AG04450 (cell line): Measurements from ENCODE around the gene TIMM29. TPM values are rescaled to one million over a fixed set of nuclear protein-coding genes. Genes with fewer than 3 reads are reported as not detected.

ENCODE experiments used
- CTCF ChIA-PET: fragments of 300-600, 350-600 bp; formaldehyde crosslinking; extraction: SDS; loops from one replicate; lab custom pipeline; 2022; ENCODE audit warnings: antibody characterized with exemption, inconsistent platforms; lab: Charles Lee
- POLR2A ChIA-PET: fragments of 350-600 bp; formaldehyde crosslinking; extraction: SDS; loops from one replicate; lab custom pipeline; 2021; ENCODE audit warnings: antibody characterized with exemption, inconsistent platforms; lab: Yijun Ruan, JAX
- DNase-seq: peaks from one replicate; pipeline ENCODE4 v3.0.0-alpha.2; 2011; ENCODE audit warnings: low read depth, low spot score
- H3K27ac ChIP-seq: one replicate; pipeline ENCODE4 v1.5.1; 2012; ENCODE audit warnings: low read depth, low read length, control low read depth
- H3K27me3 ChIP-seq: one replicate; pipeline ENCODE4 v1.6.0; 2012; ENCODE audit warnings: low read length; ENCODE audit not compliant: control insufficient read depth, insufficient read depth
- H3K4me3 ChIP-seq: 2 replicates; pipeline ENCODE4 v1.5.1; 2011; ENCODE audit warnings: mild to moderate bottlenecking, low read depth, low read length, control low read depth
- H3K9me3 ChIP-seq: 2 replicates; pipeline ENCODE4 v1.5.1; 2012; ENCODE audit warnings: low read length; ENCODE audit not compliant: control insufficient read depth, insufficient read depth
- CTCF ChIP-seq: IDR thresholded peaks from 2 replicates; pipeline ENCODE4 v1.5.1; 2011; ENCODE audit warnings: low read depth, low read length, control low read depth, inconsistent platforms
- polyA plus RNA-seq: library from polyadenylated mRNA; depleted of rRNA; stranded (reverse); fragments of >200 nt; gene quantifications from 2 replicates; pipeline ENCODE4 v1.2.3, GENCODE V29; 2011

The TIMM29 gene
- polyA plus RNA-seq, 1 experiment, result 7.5 TPM

- H3K27ac ChIP-seq, result no peak overlapping the region
- DNase-seq, result no peak
- ChIA-PET POLR2A (no interaction called here), CTCF (no interaction called here)
- H3K27me3 ChIP-seq, result no peaks in the 10 kb centered on the region
- no peak overlapping the region for H3K4me3 ChIP-seq
- H3K9me3 ChIP-seq, result no peaks in the 10 kb centered on the region; the same call in 1 of the 2 replicates
- TF ChIP-seq CTCF, result no peak
These were observed 4.0 kb upstream of the TIMM29 start for GRCh38 chr19:10924597-10924996.

- ChIA-PET CTCF (no interaction called here), POLR2A (interaction anchor here (0.6 kb wide), 2 partner anchors 13 to 110 kb away, joined by 3 read pairs; no protein-coding TSS in a partner anchor)
- TF ChIP-seq CTCF, result no peak
- Histone ChIP-seq H3K9me3 (no peaks in the 10 kb centered on the region; the same call in 1 of the 2 replicates), H3K27ac (peak overlapping the region; percentile 31), H3K4me3 (peak overlapping the region; percentile 86), H3K27me3 (no peaks in the 10 kb centered on the region)
- DNase-seq, result no peak
These were observed 665 bp upstream of the TIMM29 start for GRCh38 chr19:10927730-10928562.

GRCh38 chr19:10929402-10929794 lies 787 bp downstream of the TIMM29 start:
- DNase-seq, result no peak
- ChIA-PET CTCF (interaction anchor here (0.6 to 3.3 kb wide), 2 partner anchors 13 to 14 kb away, joined by 4 to 26 read pairs; no protein-coding TSS in a partner anchor), POLR2A (interaction anchor here (0.6 kb wide), 1 partner anchor 25 kb away, joined by 3 read pairs; no protein-coding TSS in a partner anchor)
- Histone ChIP-seq H3K27ac (no peak overlapping the region), H3K9me3 (no peaks in the 10 kb centered on the region), H3K27me3 (no peaks in the 10 kb centered on the region), H3K4me3 (peak overlapping the region; percentile 86)
- no peak for TF ChIP-seq CTCF

- no peak for DNase-seq
- peak overlapping the region; percentile 11 for H3K27ac ChIP-seq
- H3K4me3 ChIP-seq, result no peak overlapping the region
- POLR2A ChIA-PET, result no interaction called here
- no peaks in the 10 kb centered on the region for H3K9me3 ChIP-seq
- TF ChIP-seq CTCF, result no peak
- CTCF ChIA-PET, result interaction anchor here (0.7 to 3.3 kb wide), 20 partner anchors 10 to 512 kb away, joined by 3 to 22 read pairs (median 6); partner anchors contain the start of gene LDLR
- no peaks in the 10 kb centered on the region for H3K27me3 ChIP-seq
These were observed 6.9 kb downstream of the TIMM29 start for GRCh38 chr19:10935371-10936059.
